A549 (cell line): ENCODE results near the gene TCP11L2. TPM values are rescaled to one million over a fixed set of nuclear protein-coding genes. Genes with fewer than 3 reads are reported as not detected.

Experiments used
- ATAC-seq, 2 experiments: fragments of 200-7000 bp in 1 of 2; fragments of >200 bp in 1 of 2; cut with Nextera tagmentation in 1 of 2; cut with Tn5 transposase in 1 of 2; 3 replicates each; pipeline versions ENCODE4 v1.8.0 to v1.9.1; 2018 to 2020; ENCODE audit warnings: mild to moderate bottlenecking in 1 of 2, moderate library complexity in 1 of 2
- CTCF ChIA-PET: fragments of 300-600 bp; sonication (Branson Sonifier 250); formaldehyde crosslinking; extraction: SDS; loops from one replicate; lab custom pipeline; 2021; ENCODE audit warnings: antibody characterized with exemption, inconsistent platforms; lab: Yijun Ruan, JAX
- POLR2A ChIA-PET: fragments of 350-600 bp; formaldehyde crosslinking; extraction: SDS; loops from one replicate; lab custom pipeline; 2021; ENCODE audit warnings: antibody characterized with exemption, inconsistent platforms; lab: Yijun Ruan, JAX
- DNase-seq, 2 experiments: peaks; one replicate each; pipeline versions ENCODE4 v3.0.0 to v3.0.0-alpha.2; 2011 to 2016; ENCODE audit warnings: low read depth in 1 of 2, low spot score in 1 of 2
- FAIRE-seq: peaks from 2 replicates; lab custom pipeline; 2011; peaks lifted over from hg19 to GRCh38; lab: Jason Lieb, UNC
- H3K27ac ChIP-seq, 2 experiments: fragments of >200 bp; sonication (Bioruptor Twin); formaldehyde crosslinking; 3 replicates each; pipeline ENCODE4 v1.5.1; 2016 to 2017
- H3K4me1 ChIP-seq: fragments of >200 bp; sonication (Bioruptor Twin); formaldehyde crosslinking; 3 replicates; pipeline ENCODE4 v1.6.1; 2016
- H3K4me2 ChIP-seq: fragments of >200 bp; sonication (Bioruptor Twin); formaldehyde crosslinking; 3 replicates; pipeline ENCODE4 v1.6.1; 2016
- H3K4me3 ChIP-seq: fragments of >200 bp; sonication (Bioruptor Twin); formaldehyde crosslinking; 3 replicates; pipeline ENCODE4 v1.5.1; 2016
- H3K9me3 ChIP-seq: fragments of >200 bp; sonication (Bioruptor Twin); formaldehyde crosslinking; 3 replicates; pipeline ENCODE4 v1.6.1; 2016
- CBX8 ChIP-seq: fragments of 200-600 bp; sonication (generic); IDR thresholded peaks from 2 replicates; pipeline ENCODE4 v1.6.1; 2016
- CEBPB ChIP-seq, 2 experiments: fragments of >200 bp in 1 of 2; sonication (Bioruptor Twin) in 1 of 2; formaldehyde crosslinking in 1 of 2; IDR thresholded peaks; 2 replicates each; pipeline ENCODE4 v1.6.1; 2012 to 2016
- CHD4 ChIP-seq: fragments of 200-600 bp; sonication (generic); IDR thresholded peaks from 2 replicates; pipeline ENCODE4 v1.6.1; 2016; ENCODE audit warnings: antibody characterized with exemption, mild to moderate bottlenecking, borderline replicate concordance
- EHF ChIP-seq: fragments of 250-450 bp; sonication (Bioruptor Pico); IDR thresholded peaks from 2 replicates; pipeline ENCODE4 v1.5.0; 2020; ENCODE audit warnings: mild to moderate bottlenecking
- ESRRA ChIP-seq: fragments of 150-350 bp; IDR thresholded peaks from 2 replicates; pipeline ENCODE4 v1.6.1; 2014; ENCODE audit warnings: mild to moderate bottlenecking, low read length, borderline replicate concordance
- FOSB ChIP-seq: fragments of 250-450 bp; sonication (Bioruptor Pico); IDR thresholded peaks from 2 replicates; pipeline ENCODE4 v1.5.0; 2020; ENCODE audit warnings: mild to moderate bottlenecking, moderate library complexity
- FOSL2 ChIP-seq, 2 experiments: fragments of 450-650 bp in 1 of 2; fragments of >200 bp in 1 of 2; sonication (Bioruptor Twin) in 1 of 2; formaldehyde crosslinking; IDR thresholded peaks; 2 replicates each; pipeline versions ENCODE4 v1.5.0 to v1.6.1; 2016 to 2020; ENCODE audit warnings: mild to moderate bottlenecking in 1 of 2, moderate library complexity in 1 of 2
- FOXS1 ChIP-seq: fragments of 250-450 bp; sonication (Bioruptor Pico); IDR thresholded peaks from 2 replicates; pipeline ENCODE4 v1.5.0; 2020; ENCODE audit warnings: mild to moderate bottlenecking, moderate library complexity
- HOXB5 ChIP-seq: fragments of 250-450 bp; sonication (Bioruptor Pico); IDR thresholded peaks from 2 replicates; pipeline ENCODE4 v1.5.0; 2020; ENCODE audit warnings: mild to moderate bottlenecking, moderate library complexity
- JUNB ChIP-seq: fragments of >200 bp; sonication (Bioruptor Twin); formaldehyde crosslinking; IDR thresholded peaks from 2 replicates; pipeline ENCODE4 v1.6.1; 2016
- KDM5A ChIP-seq: fragments of 200-600 bp; sonication (generic); IDR thresholded peaks from 2 replicates; pipeline ENCODE4 v1.6.1; 2016; ENCODE audit warnings: antibody characterized with exemption, mild to moderate bottlenecking
- MAFK ChIP-seq: fragments of 450-650 bp; IDR thresholded peaks from 2 replicates; pipeline ENCODE4 v1.6.1; 2014; ENCODE audit not compliant: partially characterized antibody
- MAZ ChIP-seq: fragments of 150-350 bp; IDR thresholded peaks from 2 replicates; pipeline ENCODE4 v1.6.1; 2014; ENCODE audit warnings: antibody characterized with exemption, low read depth, low read length, borderline replicate concordance
- NFE2L2 ChIP-seq: fragments of 150-350 bp; conservative IDR thresholded peaks from 2 replicates; pipeline ENCODE4 v1.6.1; 2014; ENCODE audit warnings: low read length
- NPAS2 ChIP-seq: fragments of 250-450 bp; sonication (Bioruptor Pico); IDR thresholded peaks from 2 replicates; pipeline ENCODE4 v1.8.0; 2022; ENCODE audit warnings: mild to moderate bottlenecking, moderate library complexity, borderline replicate concordance
- NR3C1 ChIP-seq: fragments of >200 bp; sonication (Bioruptor Twin); formaldehyde crosslinking; IDR thresholded peaks from 3 replicates; pipeline ENCODE4 v1.6.1; 2017
- POLR2A ChIP-seq: IDR thresholded peaks from 2 replicates; pipeline ENCODE4 v1.6.1; 2012; ENCODE audit warnings: mild to moderate bottlenecking, low read length
- RARB ChIP-seq: fragments of 250-450 bp; sonication (Bioruptor Pico); IDR thresholded peaks from 2 replicates; pipeline ENCODE4 v1.8.0; 2021; ENCODE audit warnings: mild to moderate bottlenecking, moderate library complexity
- SREBF2 ChIP-seq: fragments of 450-650 bp; IDR thresholded peaks from 2 replicates; pipeline ENCODE4 v1.6.1; 2014; ENCODE audit warnings: mild to moderate bottlenecking, moderate library complexity
- ZC3H11A ChIP-seq: fragments of 450-650 bp; IDR thresholded peaks from 2 replicates; pipeline ENCODE4 v1.6.1; 2014; ENCODE audit warnings: antibody characterized with exemption, mild to moderate bottlenecking
- ZFP36 ChIP-seq: fragments of 450-650 bp; IDR thresholded peaks from 2 replicates; pipeline ENCODE4 v1.6.1; 2014; ENCODE audit warnings: borderline replicate concordance; ENCODE audit not compliant: partially characterized antibody
- WGBS: methylation state at CpG from one replicate; pipeline ENCODE4 v1.1.6; 2017; ENCODE audit errors: missing lambda C conversion rate; 5-methylcytosine and 5-hydroxymethylcytosine counted together
- polyA plus RNA-seq, 4 experiments: library from polyadenylated mRNA; depleted of rRNA in 3 of 4; stranded (reverse); fragments of >200 nt; fragmentation: RNase III in 1 of 4; extraction: RNeasy Plus Mini Kit Qiagen cat#74134 plus additional on column Dnase treatment in 1 of 4; gene quantifications; 2 replicates in 3 of 4; 3 replicates in 1 of 4; pipeline ENCODE4 v1.2.3, GENCODE V29; 2011 to 2017
- TF ChIP-seq, protein P1 (sequence below): fragments of >200 bp; sonication (Bioruptor Twin); formaldehyde crosslinking; IDR thresholded peaks from 3 replicates; pipeline ENCODE4 v1.6.1; 2016
- TF ChIP-seq, protein P2 (sequence below): fragments of 250-450 bp; sonication (Bioruptor Pico); IDR thresholded peaks from 2 replicates; pipeline ENCODE4 v1.5.0; 2020; ENCODE audit warnings: low read depth, mild to moderate bottlenecking, moderate library complexity
- TF ChIP-seq, protein P3 (sequence below): IDR thresholded peaks from 2 replicates; pipeline ENCODE4 v1.6.1; 2012; ENCODE audit warnings: low read depth, borderline replicate concordance
- TF ChIP-seq, protein P4 (sequence below): fragments of >200 bp; sonication (Bioruptor Twin); formaldehyde crosslinking; IDR thresholded peaks from 3 replicates; pipeline ENCODE4 v1.5.1; 2016

Gene TCP11L2
- polyA plus RNA-seq, 2 of the 4 experiments (the other 2 are of a cell fraction) = 4.1 to 16.6 TPM

DNA sequence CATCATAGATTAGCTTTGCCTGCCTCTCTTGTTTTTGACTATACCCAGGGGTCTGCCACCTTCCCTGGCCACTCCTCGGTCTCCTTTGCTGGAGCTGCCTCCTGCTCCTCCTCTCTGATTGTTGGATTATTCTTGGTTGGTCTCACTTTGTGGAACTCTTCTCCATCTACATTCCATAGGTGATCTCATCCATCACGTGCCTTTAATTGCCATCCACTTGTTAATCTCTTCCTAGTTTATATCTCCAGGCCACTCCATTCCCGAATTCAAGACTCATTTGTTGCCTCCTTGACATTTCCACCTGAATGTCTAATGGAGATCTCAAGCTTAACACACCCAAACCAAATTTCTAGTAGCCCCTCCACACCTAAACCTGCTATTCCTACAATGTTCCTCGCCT is 60.4 kb downstream of the TCP11L2 start:
- peaks cover 9% of the 10 kb centered on the region; the same call in 2 of the 3 replicates for H3K4me1 ChIP-seq
- TF ChIP-seq CBX8 (no peak), FOSB (CRISPR knock-in tag) (no peak), HOXB5 (no peak), MAZ (no peak), ZFP36 (no peak)
- TF ChIP-seq, all 56 proteins: peak for 0
- FAIRE-seq = no peak
- H3K9me3 ChIP-seq = no peaks in the 10 kb centered on the region
- 89% methylated on average over 4 of the region's 4 CpGs for WGBS
- DNase-seq = no peak
- no peak overlapping the region for H3K27ac ChIP-seq
- CTCF ChIA-PET = interaction anchor here (1.1 to 2.8 kb wide), 2 partner anchors 136 to 479 kb away, joined by 3 to 17 read pairs; no protein-coding TSS in a partner anchor
- POLR2A ChIA-PET = no interaction called here
- no peak for ATAC-seq
- no peak overlapping the region for H3K4me3 ChIP-seq
- no peak overlapping the region for H3K4me2 ChIP-seq

DNA sequence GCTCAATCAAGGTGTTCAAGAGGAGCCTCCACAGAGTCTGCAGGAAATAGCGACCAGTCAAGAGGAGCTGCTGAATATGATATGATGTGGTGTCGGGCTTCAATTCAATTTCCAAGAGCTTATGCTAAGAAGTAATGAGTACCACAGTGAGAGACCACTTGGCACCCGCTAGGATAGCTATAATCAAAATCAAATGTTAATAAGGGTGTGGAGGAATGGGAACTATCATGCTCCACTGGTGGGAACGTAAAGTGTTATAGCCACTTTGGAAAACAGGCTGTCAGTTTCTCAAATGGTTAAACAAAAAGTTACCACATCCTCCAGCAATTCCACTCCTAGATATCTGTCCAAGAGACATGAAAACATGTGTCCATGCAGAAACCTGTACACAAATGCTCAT is 61.7 kb downstream of the TCP11L2 start:
- no peak for ATAC-seq
- FAIRE-seq = no peak

DNA sequence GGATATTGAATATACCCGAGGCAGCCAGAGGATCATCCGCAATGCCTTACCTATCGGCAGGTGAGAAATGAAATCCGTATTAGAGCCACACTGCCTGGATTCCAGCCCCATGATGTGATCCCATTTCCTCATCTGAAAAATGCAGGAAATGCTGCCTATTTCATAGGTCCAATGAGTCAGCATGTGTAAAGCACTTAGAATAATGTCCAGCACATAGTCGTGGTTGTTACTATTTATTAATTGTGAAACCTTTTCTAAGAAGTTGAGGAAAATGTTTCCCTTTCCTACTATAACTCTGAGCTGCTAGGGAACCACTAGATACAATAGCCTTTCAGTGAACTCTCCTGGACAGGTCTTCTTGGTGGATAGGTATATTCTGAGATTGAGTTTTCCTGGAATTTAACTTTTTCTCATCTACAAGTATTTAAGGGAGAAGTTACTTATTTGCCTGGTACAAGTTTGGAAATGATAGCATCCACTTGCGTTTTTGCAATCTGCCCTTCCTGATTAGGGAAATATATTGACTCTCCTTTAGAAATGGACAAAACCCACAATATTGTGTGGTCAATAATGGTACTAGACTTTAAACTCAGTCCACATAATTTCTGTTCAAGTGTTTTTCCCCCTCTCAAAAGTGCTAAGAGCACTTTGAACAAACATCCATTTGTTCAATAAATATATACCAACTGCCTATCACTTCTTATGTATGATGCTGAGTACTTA is 67.3 kb downstream of the TCP11L2 start:
- TF ChIP-seq MAZ (no peak), FOSB (CRISPR knock-in tag) (no peak), CEBPB (IDR thresholded peaks at IDR 0.05) (peak; percentile 34 to 35; a peak in 2 of 4 replicates), KDM5A (no peak), SREBF2 (no peak), FOSL2 (IDR thresholded peaks at IDR 0.05) (no peak), FOSL2 (CRISPR knock-in tag; IDR thresholded peaks at IDR 0.05) (peak; percentile 68), MAFK (peak; percentile 67), NFE2L2 (0 out of 2 replicates have a peak, but pooled peaks have one; percentile 37), JUNB (0 out of 2 replicates have a peak, but pooled peaks have one; percentile 20), NPAS2 (no peak), EHF (CRISPR knock-in tag) (no peak), FOXS1 (no peak)
- TF ChIP-seq, protein P1, sequence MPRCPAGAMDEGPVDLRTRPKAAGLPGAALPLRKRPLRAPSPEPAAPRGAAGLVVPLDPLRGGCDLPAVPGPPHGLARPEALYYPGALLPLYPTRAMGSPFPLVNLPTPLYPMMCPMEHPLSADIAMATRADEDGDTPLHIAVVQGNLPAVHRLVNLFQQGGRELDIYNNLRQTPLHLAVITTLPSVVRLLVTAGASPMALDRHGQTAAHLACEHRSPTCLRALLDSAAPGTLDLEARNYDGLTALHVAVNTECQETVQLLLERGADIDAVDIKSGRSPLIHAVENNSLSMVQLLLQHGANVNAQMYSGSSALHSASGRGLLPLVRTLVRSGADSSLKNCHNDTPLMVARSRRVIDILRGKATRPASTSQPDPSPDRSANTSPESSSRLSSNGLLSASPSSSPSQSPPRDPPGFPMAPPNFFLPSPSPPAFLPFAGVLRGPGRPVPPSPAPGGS = no peak
- TF ChIP-seq, protein P2, sequence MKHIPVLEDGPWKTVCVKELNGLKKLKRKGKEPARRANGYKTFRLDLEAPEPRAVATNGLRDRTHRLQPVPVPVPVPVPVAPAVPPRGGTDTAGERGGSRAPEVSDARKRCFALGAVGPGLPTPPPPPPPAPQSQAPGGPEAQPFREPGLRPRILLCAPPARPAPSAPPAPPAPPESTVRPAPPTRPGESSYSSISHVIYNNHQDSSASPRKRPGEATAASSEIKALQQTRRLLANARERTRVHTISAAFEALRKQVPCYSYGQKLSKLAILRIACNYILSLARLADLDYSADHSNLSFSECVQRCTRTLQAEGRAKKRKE = no peak
- TF ChIP-seq, protein P3, sequence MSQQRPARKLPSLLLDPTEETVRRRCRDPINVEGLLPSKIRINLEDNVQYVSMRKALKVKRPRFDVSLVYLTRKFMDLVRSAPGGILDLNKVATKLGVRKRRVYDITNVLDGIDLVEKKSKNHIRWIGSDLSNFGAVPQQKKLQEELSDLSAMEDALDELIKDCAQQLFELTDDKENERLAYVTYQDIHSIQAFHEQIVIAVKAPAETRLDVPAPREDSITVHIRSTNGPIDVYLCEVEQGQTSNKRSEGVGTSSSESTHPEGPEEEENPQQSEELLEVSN = no peak
- 46% methylated on average over 6 of the region's 6 CpGs for WGBS
- POLR2A ChIA-PET = interaction anchor here (1.2 kb wide), 1 partner anchor 13 kb away, joined by 5 read pairs; the partner anchor contains the start of gene POLR3B
- peak in 1 of 2 experiments; percentile 67 for DNase-seq
- no peak overlapping the region for H3K4me3 ChIP-seq
- H3K4me2 ChIP-seq = peak overlapping the region; percentile 39
- H3K27ac ChIP-seq = peak overlapping the region; percentile 52 to 67
- no peaks in the 10 kb centered on the region for H3K9me3 ChIP-seq
- peak; percentile 80 to 95; a peak in 5 of 6 replicates for ATAC-seq
- H3K4me1 ChIP-seq = peaks cover 17% of the 10 kb centered on the region
- CTCF ChIA-PET = interaction anchor here (1.8 to 3.7 kb wide), 2 partner anchors 13 to 549 kb away, joined by 7 to 13 read pairs; partner anchors contain the start of gene POLR3B
- peak; percentile 46 for FAIRE-seq

More for the DNA sequence above, 61.7 kb downstream of the TCP11L2 start:
- WGBS = 96% methylated on average over 4 of the region's 4 CpGs
- H3K9me3 ChIP-seq = no peaks in the 10 kb centered on the region
- CTCF ChIA-PET = interaction anchor here (1.0 to 1.4 kb wide), 4 partner anchors 11 to 555 kb away, joined by 3 to 6 read pairs (median 4); no protein-coding TSS in a partner anchor
- no peak overlapping the region for H3K27ac ChIP-seq
- POLR2A ChIA-PET = no interaction called here
- H3K4me2 ChIP-seq = no peak overlapping the region
- TF ChIP-seq, protein P4, sequence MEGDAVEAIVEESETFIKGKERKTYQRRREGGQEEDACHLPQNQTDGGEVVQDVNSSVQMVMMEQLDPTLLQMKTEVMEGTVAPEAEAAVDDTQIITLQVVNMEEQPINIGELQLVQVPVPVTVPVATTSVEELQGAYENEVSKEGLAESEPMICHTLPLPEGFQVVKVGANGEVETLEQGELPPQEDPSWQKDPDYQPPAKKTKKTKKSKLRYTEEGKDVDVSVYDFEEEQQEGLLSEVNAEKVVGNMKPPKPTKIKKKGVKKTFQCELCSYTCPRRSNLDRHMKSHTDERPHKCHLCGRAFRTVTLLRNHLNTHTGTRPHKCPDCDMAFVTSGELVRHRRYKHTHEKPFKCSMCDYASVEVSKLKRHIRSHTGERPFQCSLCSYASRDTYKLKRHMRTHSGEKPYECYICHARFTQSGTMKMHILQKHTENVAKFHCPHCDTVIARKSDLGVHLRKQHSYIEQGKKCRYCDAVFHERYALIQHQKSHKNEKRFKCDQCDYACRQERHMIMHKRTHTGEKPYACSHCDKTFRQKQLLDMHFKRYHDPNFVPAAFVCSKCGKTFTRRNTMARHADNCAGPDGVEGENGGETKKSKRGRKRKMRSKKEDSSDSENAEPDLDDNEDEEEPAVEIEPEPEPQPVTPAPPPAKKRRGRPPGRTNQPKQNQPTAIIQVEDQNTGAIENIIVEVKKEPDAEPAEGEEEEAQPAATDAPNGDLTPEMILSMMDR = no peak
- TF ChIP-seq CBX8 = no peak
- TF ChIP-seq POLR2A = no peak
- TF ChIP-seq ESRRA = no peak
- no peak for TF ChIP-seq ZC3H11A
- no peak for TF ChIP-seq NPAS2
- TF ChIP-seq JUNB = no peak
- TF ChIP-seq NR3C1 = no peak
- no peak for TF ChIP-seq CHD4
- no peak for TF ChIP-seq RARB (CRISPR knock-in tag)
- H3K4me3 ChIP-seq = no peak overlapping the region
- peaks cover 9% of the 10 kb centered on the region for H3K4me1 ChIP-seq
- no peak for DNase-seq
